Astrocyte (in vitro differentiated cells and primary cell): ENCODE data around the gene IL32.

Experiments
- EZH2 ChIP-seq: IDR thresholded peaks from 2 replicates; pipeline ENCODE4 v1.6.1; 2012; ENCODE audit warnings: mild to moderate bottlenecking, low read length, inconsistent platforms; ENCODE audit not compliant: insufficient read depth
- TF ChIP-seq, protein P1 (sequence below): IDR thresholded peaks from 2 replicates; pipeline ENCODE4 v1.5.1; 2011; ENCODE audit warnings: low read depth, mild to moderate bottlenecking, inconsistent platforms, low read length, moderate library complexity; ENCODE audit not compliant: insufficient read depth

DNA sequence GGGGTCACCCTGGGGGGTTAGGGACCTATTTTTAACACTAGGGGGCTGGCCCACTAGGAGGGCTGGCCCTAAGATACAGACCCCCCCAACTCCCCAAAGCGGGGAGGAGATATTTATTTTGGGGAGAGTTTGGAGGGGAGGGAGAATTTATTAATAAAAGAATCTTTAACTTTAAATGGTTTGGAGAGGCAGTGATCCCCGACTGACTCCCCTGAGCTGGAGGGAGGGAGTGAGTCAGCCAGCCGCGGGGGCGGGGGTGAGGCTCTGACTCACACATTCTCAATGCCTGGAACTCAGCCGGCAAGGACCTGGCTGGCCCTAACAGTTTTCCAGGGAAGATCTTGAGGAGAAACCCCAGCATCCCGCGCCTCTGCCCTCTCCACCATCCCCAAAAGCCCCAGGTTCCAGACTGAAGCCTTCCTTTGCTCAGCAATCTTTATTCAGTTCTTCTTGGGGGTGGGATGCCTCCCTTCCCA lies 43.2 kb upstream of the IL32 start:
- TF ChIP-seq, protein P1, sequence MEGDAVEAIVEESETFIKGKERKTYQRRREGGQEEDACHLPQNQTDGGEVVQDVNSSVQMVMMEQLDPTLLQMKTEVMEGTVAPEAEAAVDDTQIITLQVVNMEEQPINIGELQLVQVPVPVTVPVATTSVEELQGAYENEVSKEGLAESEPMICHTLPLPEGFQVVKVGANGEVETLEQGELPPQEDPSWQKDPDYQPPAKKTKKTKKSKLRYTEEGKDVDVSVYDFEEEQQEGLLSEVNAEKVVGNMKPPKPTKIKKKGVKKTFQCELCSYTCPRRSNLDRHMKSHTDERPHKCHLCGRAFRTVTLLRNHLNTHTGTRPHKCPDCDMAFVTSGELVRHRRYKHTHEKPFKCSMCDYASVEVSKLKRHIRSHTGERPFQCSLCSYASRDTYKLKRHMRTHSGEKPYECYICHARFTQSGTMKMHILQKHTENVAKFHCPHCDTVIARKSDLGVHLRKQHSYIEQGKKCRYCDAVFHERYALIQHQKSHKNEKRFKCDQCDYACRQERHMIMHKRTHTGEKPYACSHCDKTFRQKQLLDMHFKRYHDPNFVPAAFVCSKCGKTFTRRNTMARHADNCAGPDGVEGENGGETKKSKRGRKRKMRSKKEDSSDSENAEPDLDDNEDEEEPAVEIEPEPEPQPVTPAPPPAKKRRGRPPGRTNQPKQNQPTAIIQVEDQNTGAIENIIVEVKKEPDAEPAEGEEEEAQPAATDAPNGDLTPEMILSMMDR, result no peak
- no peak for TF ChIP-seq EZH2
